Measurements from ENCODE around the gene MKLN1.

MKLN1 gene

GRCh38 chr7:131471250-131472004 lies 143.8 kb downstream of the MKLN1 start:
- TF ChIP-seq, protein P1, sequence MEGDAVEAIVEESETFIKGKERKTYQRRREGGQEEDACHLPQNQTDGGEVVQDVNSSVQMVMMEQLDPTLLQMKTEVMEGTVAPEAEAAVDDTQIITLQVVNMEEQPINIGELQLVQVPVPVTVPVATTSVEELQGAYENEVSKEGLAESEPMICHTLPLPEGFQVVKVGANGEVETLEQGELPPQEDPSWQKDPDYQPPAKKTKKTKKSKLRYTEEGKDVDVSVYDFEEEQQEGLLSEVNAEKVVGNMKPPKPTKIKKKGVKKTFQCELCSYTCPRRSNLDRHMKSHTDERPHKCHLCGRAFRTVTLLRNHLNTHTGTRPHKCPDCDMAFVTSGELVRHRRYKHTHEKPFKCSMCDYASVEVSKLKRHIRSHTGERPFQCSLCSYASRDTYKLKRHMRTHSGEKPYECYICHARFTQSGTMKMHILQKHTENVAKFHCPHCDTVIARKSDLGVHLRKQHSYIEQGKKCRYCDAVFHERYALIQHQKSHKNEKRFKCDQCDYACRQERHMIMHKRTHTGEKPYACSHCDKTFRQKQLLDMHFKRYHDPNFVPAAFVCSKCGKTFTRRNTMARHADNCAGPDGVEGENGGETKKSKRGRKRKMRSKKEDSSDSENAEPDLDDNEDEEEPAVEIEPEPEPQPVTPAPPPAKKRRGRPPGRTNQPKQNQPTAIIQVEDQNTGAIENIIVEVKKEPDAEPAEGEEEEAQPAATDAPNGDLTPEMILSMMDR (IDR thresholded peaks at IDR 0.05; ENCODE audit: control extremely low read depth, extremely low read depth, low read depth, missing control alignments), result no peak
- ChIA-PET CTCF (interaction anchor here (1.1 kb wide), 1 partner anchor 20 kb away, joined by 3 read pairs; no protein-coding TSS in a partner anchor), POLR2A (no interaction called here)
- no peak for DNase-seq (ENCODE audit: extremely low spot score)

DNA sequence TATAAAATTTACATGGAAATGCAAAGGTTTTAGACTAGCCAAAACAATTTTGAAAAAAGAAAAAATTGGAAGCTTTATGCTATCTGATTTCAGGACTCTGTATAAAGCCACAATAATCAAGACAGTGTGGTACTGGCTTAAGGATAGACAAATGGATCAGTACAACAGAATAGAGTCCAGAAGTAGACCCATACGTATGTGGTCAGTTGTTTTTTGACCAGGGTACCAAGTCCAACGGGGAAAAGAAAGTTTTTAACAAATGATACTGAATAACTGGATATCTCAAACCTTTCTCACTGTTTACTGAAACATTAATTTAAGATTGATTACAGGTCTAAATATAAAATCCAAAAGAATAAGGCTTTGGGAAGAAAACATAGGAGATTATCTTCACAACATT lies 149.1 kb downstream of the MKLN1 start:
- no peak for DNase-seq (ENCODE audit: extremely low spot score)
- TF ChIP-seq, protein P1 (IDR thresholded peaks at IDR 0.05; ENCODE audit: control extremely low read depth, extremely low read depth, low read depth, missing control alignments), result no peak
- ChIA-PET CTCF (no interaction called here), POLR2A (no interaction called here)

GRCh38 chr7:131480384-131481315 lies 153.0 kb downstream of the MKLN1 start:
- ChIA-PET POLR2A (no interaction called here), CTCF (interaction anchor here (1.2 kb wide), 1 partner anchor 15 kb away, joined by 5 read pairs; no protein-coding TSS in a partner anchor)
- DNase-seq (ENCODE audit: extremely low spot score), result no peak
- TF ChIP-seq, protein P1 (IDR thresholded peaks at IDR 0.05; ENCODE audit: control extremely low read depth, extremely low read depth, low read depth, missing control alignments), result no peak

DNA sequence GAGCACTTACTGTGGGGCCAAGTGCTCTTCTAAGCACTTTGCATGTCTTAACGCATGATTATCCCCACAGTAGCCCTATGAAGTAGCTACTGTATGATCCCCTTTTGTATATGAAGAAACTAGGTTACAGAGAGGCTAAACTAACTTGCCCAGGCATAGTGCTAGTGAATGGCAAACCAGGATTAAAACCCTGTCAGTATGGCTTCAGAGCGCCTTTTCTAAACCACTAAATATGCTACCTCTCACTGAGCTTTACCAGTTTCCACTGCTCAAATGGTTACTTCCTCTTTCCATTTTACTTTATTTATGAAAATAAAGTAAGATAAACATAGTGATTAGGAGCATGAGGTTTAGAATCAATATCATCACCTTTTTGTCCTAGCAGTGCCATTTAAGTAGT lies 155.1 kb downstream of the MKLN1 start:
- POLR2A ChIA-PET, result no interaction called here
- no peak for DNase-seq (ENCODE audit: extremely low spot score)
- CTCF ChIA-PET, result interaction anchor here (0.8 to 2.5 kb wide), 11 partner anchors 8 to 585 kb away, joined by 3 to 13 read pairs (median 5); no protein-coding TSS in a partner anchor
- TF ChIP-seq, protein P1 (IDR thresholded peaks at IDR 0.05; ENCODE audit: control extremely low read depth, extremely low read depth, low read depth, missing control alignments), result no peak

GRCh38 chr7:131483586-131483985 lies 155.9 kb downstream of the MKLN1 start:
- DNase-seq (ENCODE audit: extremely low spot score), result no peak
- TF ChIP-seq, protein P1 (IDR thresholded peaks at IDR 0.05; ENCODE audit: control extremely low read depth, extremely low read depth, low read depth, missing control alignments), result no peak
- POLR2A ChIA-PET, result no interaction called here
- CTCF ChIA-PET, result interaction anchor here (0.8 to 2.5 kb wide), 8 partner anchors 15 to 30 kb away, joined by 3 to 8 read pairs (median 4); no protein-coding TSS in a partner anchor

- TF ChIP-seq, protein P1 (IDR thresholded peaks at IDR 0.05; ENCODE audit: control extremely low read depth, extremely low read depth, low read depth, missing control alignments), result no peak
- ChIA-PET POLR2A (no interaction called here), CTCF (interaction anchor here (1.4 to 2.1 kb wide), 3 partner anchors 15 to 590 kb away, joined by 3 to 5 read pairs (median 4); no protein-coding TSS in a partner anchor)
- no peak for DNase-seq (ENCODE audit: extremely low spot score)
Observed at GRCh38 chr7:131486346-131486745, 158.7 kb downstream of the MKLN1 start.

Data from GM10248 (cell line).